H1 (cell line): ENCODE data around the gene DUSP1. TPM values are rescaled to one million over a fixed set of nuclear protein-coding genes. Genes with fewer than 3 reads are reported as not detected.

Experiments
- CTCF ChIA-PET: fragments of 300-600 bp; sonication (Branson Sonifier 250); formaldehyde crosslinking; loops from one replicate; lab custom pipeline; 2021; ENCODE audit not compliant: partially characterized antibody; lab: Charles Lee
- POLR2A ChIA-PET: fragments of 300-600 bp; sonication (Branson Sonifier 250); formaldehyde crosslinking; loops from one replicate; lab custom pipeline; 2021; ENCODE audit warnings: inconsistent platforms; ENCODE audit not compliant: partially characterized antibody; lab: Charles Lee
- DNase-seq, 2 experiments: peaks; one replicate each; pipeline versions ENCODE4 v3.0.0 to v3.0.0-alpha.2; 2010 to 2022; ENCODE audit warnings: low spot score in 2 of 2, low read depth in 1 of 2, mixed read lengths in 1 of 2
- FAIRE-seq: peaks from 2 replicates; lab custom pipeline; 2011; peaks lifted over from hg19 to GRCh38; lab: Jason Lieb, UNC
- H2AFZ ChIP-seq: 2 replicates; pipeline ENCODE4 v1.8.1; 2012; ENCODE audit warnings: low read length, inconsistent platforms
- H2AK5ac ChIP-seq: 2 replicates; pipeline ENCODE4 v1.6.1; 2013; ENCODE audit warnings: low read depth, low read length
- H2BK120ac ChIP-seq: replicated peaks from 2 replicates; pipeline ENCODE3; 2013; ENCODE audit warnings: low read depth, low read length, inconsistent platforms
- H2BK12ac ChIP-seq: 2 replicates; pipeline ENCODE4 v1.6.1; 2013; ENCODE audit warnings: low read depth, low read length
- H2BK15ac ChIP-seq: 2 replicates; pipeline ENCODE4 v1.6.1; 2013; ENCODE audit warnings: low read length
- H2BK20ac ChIP-seq: 2 replicates; pipeline ENCODE4 v1.6.1; 2013; ENCODE audit warnings: low read length
- H2BK5ac ChIP-seq: 2 replicates; pipeline ENCODE4 v1.6.1; 2013; ENCODE audit warnings: low read depth, low read length
- H3K14ac ChIP-seq: 2 replicates; pipeline ENCODE4 v1.6.1; 2013; ENCODE audit warnings: inconsistent platforms; ENCODE audit not compliant: insufficient read length
- H3K18ac ChIP-seq: 2 replicates; pipeline ENCODE4 v1.6.1; 2013; ENCODE audit warnings: low read length; ENCODE audit errors: extremely low read depth
- H3K23ac ChIP-seq: 2 replicates; pipeline ENCODE4 v1.6.1; 2013; ENCODE audit warnings: inconsistent platforms; ENCODE audit not compliant: insufficient read length
- H3K23me2 ChIP-seq: 2 replicates; pipeline ENCODE4 v1.6.1; 2013; ENCODE audit warnings: low read depth, low read length
- H3K27ac ChIP-seq: 2 replicates; pipeline ENCODE4 v1.6.1; 2011; ENCODE audit warnings: low read depth, low read length, inconsistent platforms
- H3K27me3 ChIP-seq, 4 experiments: replicated peaks in 1 of 4; 1 replicate in 1 of 4; 2 replicates in 3 of 4; pipeline versions ENCODE4 v1.6.1 to v1.8.1; 2011 to 2013; ENCODE audit warnings: low read length in 3 of 4, mild to moderate bottlenecking in 3 of 4, inconsistent platforms in 2 of 4, mixed read lengths in 2 of 4, moderate library complexity in 1 of 4; ENCODE audit not compliant: control insufficient read depth in 3 of 4, insufficient read depth in 3 of 4; ENCODE audit errors: extremely low read depth in 1 of 4
- H3K36me3 ChIP-seq, 4 experiments: 2 replicates each; pipeline versions ENCODE4 v1.6.1 to v1.8.1; 2011 to 2013; ENCODE audit warnings: mild to moderate bottlenecking in 4 of 4, low read length in 3 of 4, moderate library complexity in 2 of 4, control low read depth in 1 of 4, inconsistent platforms in 1 of 4; ENCODE audit not compliant: insufficient read depth in 4 of 4, control insufficient read depth in 2 of 4
- H3K4ac ChIP-seq: replicated peaks from 2 replicates; pipeline ENCODE3; 2013; ENCODE audit warnings: low read length, low read depth, mixed read lengths, inconsistent platforms; ENCODE audit not compliant: insufficient read length
- H3K4me1 ChIP-seq, 4 experiments: replicated peaks in 1 of 4; 1 replicate in 1 of 4; 2 replicates in 3 of 4; pipeline versions ENCODE4 v1.6.1 to v1.8.1; 2011 to 2013; ENCODE audit warnings: low read length in 3 of 4, inconsistent platforms in 2 of 4, mixed read lengths in 1 of 4; ENCODE audit not compliant: insufficient read depth in 4 of 4, control insufficient read depth in 3 of 4
- H3K4me2 ChIP-seq, 2 experiments: 2 replicates each; pipeline versions ENCODE4 v1.6.1 to v1.8.1; 2011 to 2013; ENCODE audit warnings: low read depth in 2 of 2, low read length in 2 of 2, control low read depth in 1 of 2, inconsistent platforms in 1 of 2, mild to moderate bottlenecking in 1 of 2; ENCODE audit not compliant: insufficient read depth in 1 of 2
- H3K4me3 ChIP-seq, 4 experiments: fragments of 200-600, 300-600 bp in 1 of 4; sonication (generic), shearing (Covaris generic), sonication (Bioruptor Twin) in 1 of 4; 2 replicates each; pipeline versions ENCODE4 v1.5.1 to v1.8.1; 2011 to 2016; ENCODE audit warnings: low read length in 4 of 4, low read depth in 3 of 4, control low read depth in 2 of 4, inconsistent platforms in 2 of 4, mild to moderate bottlenecking in 2 of 4, mixed read lengths in 1 of 4, moderate library complexity in 1 of 4; ENCODE audit not compliant: insufficient read depth in 2 of 4; ENCODE audit errors: extremely low read depth in 1 of 4
- H3K56ac ChIP-seq: replicated peaks from 2 replicates; pipeline ENCODE3; 2013; ENCODE audit warnings: low read depth, mild to moderate bottlenecking, mixed read lengths, low read length, inconsistent platforms; ENCODE audit not compliant: insufficient read length
- H3K79me1 ChIP-seq: 2 replicates; pipeline ENCODE4 v1.6.1; 2013; ENCODE audit warnings: low read depth, low read length, control low read depth
- H3K79me2 ChIP-seq, 2 experiments: 2 replicates each; pipeline versions ENCODE4 v1.6.1 to v1.8.1; 2012 to 2013; ENCODE audit warnings: low read length in 2 of 2, mild to moderate bottlenecking in 2 of 2, inconsistent platforms in 1 of 2; ENCODE audit not compliant: insufficient read depth in 2 of 2, control insufficient read depth in 1 of 2
- H3K9ac ChIP-seq, 4 experiments: replicated peaks in 1 of 4; 1 replicate in 1 of 4; 2 replicates in 3 of 4; pipeline versions ENCODE4 v1.6.1 to v1.8.1; 2011 to 2013; ENCODE audit warnings: low read depth in 3 of 4, low read length in 3 of 4, control low read depth in 2 of 4, mild to moderate bottlenecking in 2 of 4, moderate library complexity in 2 of 4, inconsistent platforms in 1 of 4; ENCODE audit errors: extremely low read depth in 1 of 4
- H3K9me3 ChIP-seq, 2 experiments: 2 replicates each; pipeline versions ENCODE4 v1.6.1 to v1.8.1; 2012 to 2013; ENCODE audit warnings: mild to moderate bottlenecking in 2 of 2, moderate library complexity in 2 of 2, control low read depth in 1 of 2, inconsistent platforms in 1 of 2, low read depth in 1 of 2, low read length in 1 of 2, mixed read lengths in 1 of 2; ENCODE audit not compliant: insufficient read depth in 2 of 2
- H4K20me1 ChIP-seq, 2 experiments: replicated peaks in 1 of 2; 2 replicates each; pipeline versions ENCODE3 to v1.8.1; 2011 to 2013; ENCODE audit warnings: inconsistent platforms in 2 of 2, low read length in 2 of 2, mild to moderate bottlenecking in 1 of 2; ENCODE audit not compliant: insufficient read depth in 2 of 2, control insufficient read depth in 1 of 2
- H4K5ac ChIP-seq: 2 replicates; pipeline ENCODE4 v1.6.1; 2013; ENCODE audit warnings: low read length, low read depth, mixed read lengths, inconsistent platforms; ENCODE audit not compliant: insufficient read length
- H4K8ac ChIP-seq: 2 replicates; pipeline ENCODE4 v1.8.0; 2013; ENCODE audit warnings: mild to moderate bottlenecking, moderate library complexity, low read length, inconsistent platforms; ENCODE audit not compliant: insufficient read depth; ENCODE audit errors: extremely low read depth
- H4K91ac ChIP-seq: replicated peaks from 2 replicates; pipeline ENCODE3; 2013; ENCODE audit warnings: low read length, mixed read lengths, inconsistent platforms; ENCODE audit not compliant: insufficient read length
- BCL11A ChIP-seq, 2 experiments: IDR thresholded peaks; one replicate each; pipeline ENCODE4 v1.6.1; 2011; ENCODE audit warnings: low read depth in 2 of 2, low read length in 2 of 2, mild to moderate bottlenecking in 2 of 2
- EP300 ChIP-seq, 2 experiments: IDR thresholded peaks; 1 replicate in 1 of 2; 2 replicates in 1 of 2; pipeline ENCODE4 v1.6.1; 2011 to 2012; ENCODE audit warnings: low read depth in 2 of 2, low read length in 2 of 2, mild to moderate bottlenecking in 2 of 2, borderline replicate concordance in 1 of 2, inconsistent platforms in 1 of 2, moderate library complexity in 1 of 2
- HDAC6 ChIP-seq: IDR thresholded peaks from one replicate; pipeline ENCODE4 v1.7.1; 2012; ENCODE audit warnings: low read depth, mild to moderate bottlenecking, inconsistent platforms, low read length, moderate library complexity
- NANOG ChIP-seq: IDR thresholded peaks from 2 replicates; pipeline ENCODE4 v1.6.1; 2011; ENCODE audit warnings: low read length, low read depth, mild to moderate bottlenecking, inconsistent platforms; ENCODE audit not compliant: insufficient read depth, poor library complexity, severe bottlenecking
- NRF1 ChIP-seq: IDR thresholded peaks from 2 replicates; pipeline ENCODE4 v1.6.1; 2011; ENCODE audit warnings: mild to moderate bottlenecking, low read depth, low read length, improper control_type of control experiment
- POLR2AphosphoS5 ChIP-seq: IDR thresholded peaks from 2 replicates; pipeline ENCODE4 v1.6.1; 2011; ENCODE audit warnings: low read depth, low read length
- SIN3A ChIP-seq, 2 experiments: IDR thresholded peaks in 1 of 2; conservative IDR thresholded peaks in 1 of 2; 2 replicates each; pipeline ENCODE4 v1.6.1; 2011 to 2012; ENCODE audit warnings: low read length in 2 of 2, improper control_type of control experiment in 1 of 2, low read depth in 1 of 2, mild to moderate bottlenecking in 1 of 2
- SP1 ChIP-seq: IDR thresholded peaks from 2 replicates; pipeline ENCODE4 v1.6.1; 2011; ENCODE audit warnings: low read depth, low read length
- SUZ12 ChIP-seq: fragments of 200-600 bp; sonication (generic); IDR thresholded peaks from 2 replicates; pipeline ENCODE4 v1.6.1; 2012; ENCODE audit warnings: mild to moderate bottlenecking, inconsistent platforms, low read length, moderate library complexity, mixed read lengths
- YY1 ChIP-seq: IDR thresholded peaks from 2 replicates; pipeline ENCODE4 v1.6.1; 2011; ENCODE audit warnings: low read depth, mild to moderate bottlenecking, low read length
- ZNF274 ChIP-seq: IDR thresholded peaks from 2 replicates; pipeline ENCODE4 v1.7.0; 2012; ENCODE audit warnings: low read length, borderline replicate concordance; ENCODE audit errors: extremely low read depth
- WGBS, 2 experiments: shearing (Covaris generic) in 1 of 2; methylation state at CpG; one replicate each; pipeline versions ENCODE4 v1.1.6 to v1.1.7; 2013 to 2015; ENCODE audit warnings: low lambda C conversion rate in 2 of 2, mixed read lengths in 2 of 2, inconsistent platforms in 1 of 2, low coverage in 1 of 2, missing lambda C conversion rate in 1 of 2; ENCODE audit not compliant: insufficient replicate concordance in 2 of 2, insufficient coverage in 1 of 2, insufficient read length in 1 of 2; ENCODE audit errors: extremely low coverage in 1 of 2, missing lambda C conversion rate in 1 of 2; 5-methylcytosine and 5-hydroxymethylcytosine counted together
- polyA plus RNA-seq, 7 experiments: library from polyadenylated mRNA; depleted of rRNA in 3 of 7; stranded (reverse) in 5 of 7; unstranded in 2 of 7; fragments of >200 nt in 5 of 7; fragments of 200-250 nt in 2 of 7; gene quantifications; 1 replicate in 5 of 7; 2 replicates in 1 of 7; 4 replicates in 1 of 7; pipeline versions ENCODE4 v1.2.1 to v1.2.3, GENCODE V29; 2011 to 2013; ENCODE audit warnings: missing spikeins in 2 of 7, mixed read lengths in 2 of 7
- total RNA-seq: library from RNA; stranded (reverse); fragmentation: NEBNext Ultra II Directional; extraction: Animal tissue kit (Norgen Biotek cat#: 25700); gene quantifications from 2 replicates; pipeline ENCODE4 v1.2.1, GENCODE V29; 2021
- TF ChIP-seq, protein P1 (sequence below): IDR thresholded peaks from 2 replicates; pipeline ENCODE4 v1.6.1; 2012; ENCODE audit warnings: low read length, inconsistent platforms

Gene DUSP1
- total and polyA plus RNA-seq, 2 of the 8 experiments (the other 6 are each of a cell fraction or from before 2014, with no cell fraction given) = 6.5 to 11.7 TPM

DNA sequence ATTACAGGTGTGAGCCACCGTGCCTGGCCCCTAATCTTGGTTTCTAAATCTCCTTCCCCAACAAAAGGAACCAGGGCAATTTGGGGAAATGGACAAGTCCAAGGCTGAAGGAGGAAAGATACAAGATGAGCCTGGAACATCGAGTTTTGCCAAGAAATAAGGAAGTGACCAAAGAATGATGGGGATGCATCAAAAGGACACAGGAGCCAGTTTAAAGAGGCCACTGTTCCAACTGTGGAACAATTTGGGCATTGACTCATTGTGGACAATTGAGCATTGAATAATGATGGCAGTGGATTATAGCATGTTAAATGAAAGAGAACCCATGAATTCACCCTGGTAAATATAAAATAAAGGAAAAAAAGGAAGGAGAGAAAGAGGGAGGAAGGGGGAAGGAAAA is 47.5 kb downstream of the DUSP1 start:
- WGBS, 2 experiments = 67% methylated on average over 2 of the region's 2 CpGs; no CpG with 5 or more reads in 1 of the 2 experiments
- Histone ChIP-seq H3K18ac (no peak overlapping the region), H3K27ac (no peak overlapping the region), H3K79me2 (no peaks in the 10 kb centered on the region), H4K8ac (no peak overlapping the region), H4K91ac (no peak overlapping the region), H2BK120ac (no peak overlapping the region), H3K4me1 (peaks cover 0 to 6% (median under 1%) of the 10 kb centered on the region in 4 experiments; a peak in 2 of 7 replicates), H4K5ac (no peak overlapping the region), H3K14ac (no peak overlapping the region), H3K23ac (no peak overlapping the region), H3K79me1 (no peaks in the 10 kb centered on the region), H2BK20ac (no peak overlapping the region), H3K36me3 (no peaks in the 10 kb centered on the region), H3K4me3 (no peak overlapping the region), H3K9ac (no peak overlapping the region), H3K4me2 (no peak overlapping the region), H3K4ac (no peak overlapping the region), H2AFZ (no peak overlapping the region), H3K27me3 (peaks cover 0 to 3% (median 1%) of the 10 kb centered on the region in 4 experiments; a peak in 2 of 7 replicates)
- no peak for FAIRE-seq
- CTCF ChIA-PET = interaction anchor here (0.8 to 3.0 kb wide), 8 partner anchors 9 to 180 kb away, joined by 3 to 19 read pairs (median 3); no protein-coding TSS in a partner anchor
- no peak for TF ChIP-seq YY1
- TF ChIP-seq, protein P1, sequence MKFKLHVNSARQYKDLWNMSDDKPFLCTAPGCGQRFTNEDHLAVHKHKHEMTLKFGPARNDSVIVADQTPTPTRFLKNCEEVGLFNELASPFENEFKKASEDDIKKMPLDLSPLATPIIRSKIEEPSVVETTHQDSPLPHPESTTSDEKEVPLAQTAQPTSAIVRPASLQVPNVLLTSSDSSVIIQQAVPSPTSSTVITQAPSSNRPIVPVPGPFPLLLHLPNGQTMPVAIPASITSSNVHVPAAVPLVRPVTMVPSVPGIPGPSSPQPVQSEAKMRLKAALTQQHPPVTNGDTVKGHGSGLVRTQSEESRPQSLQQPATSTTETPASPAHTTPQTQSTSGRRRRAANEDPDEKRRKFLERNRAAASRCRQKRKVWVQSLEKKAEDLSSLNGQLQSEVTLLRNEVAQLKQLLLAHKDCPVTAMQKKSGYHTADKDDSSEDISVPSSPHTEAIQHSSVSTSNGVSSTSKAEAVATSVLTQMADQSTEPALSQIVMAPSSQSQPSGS = no peak
- no peak for TF ChIP-seq SP1
- no peak for TF ChIP-seq POLR2AphosphoS5
- TF ChIP-seq ZNF274 = no peak
- no peak for TF ChIP-seq SIN3A (conservative IDR thresholded peaks at IDR 0.05 in 1 of 2, IDR thresholded peaks at IDR 0.05 in 1 of 2; ENCODE audit: low read depth in 1 of 2, low read length in 2 of 2)
- TF ChIP-seq SUZ12 = no peak
- no peak for TF ChIP-seq BCL11A (IDR thresholded peaks at IDR 0.05; ENCODE audit: low read depth in 2 of 2, low read length in 2 of 2)
- no peak for TF ChIP-seq NRF1
- TF ChIP-seq EP300 (IDR thresholded peaks at IDR 0.05; ENCODE audit: borderline replicate concordance in 1 of 2, low read depth in 2 of 2, low read length in 2 of 2) = no peak
- no peak for TF ChIP-seq NANOG
- TF ChIP-seq HDAC6 = no peak
- TF ChIP-seq, all 59 proteins: peak for 0
- Histone ChIP-seq H3K9me3 (no peaks in the 10 kb centered on the region), H2BK15ac (no peak overlapping the region), H2BK12ac (no peak overlapping the region), H3K23me2 (peaks cover 5% of the 10 kb centered on the region; the same call in 1 of the 2 replicates), H3K56ac (no peak overlapping the region), H2AK5ac (no peak overlapping the region), H4K20me1 (peaks cover 4% of the 10 kb centered on the region in 2 experiments), H2BK5ac (no peak overlapping the region)
- POLR2A ChIA-PET = no interaction called here
- no peak for DNase-seq
